HT-29 (cell line): Measurements from ENCODE around the gene SLC7A5. TPM values are rescaled to one million over a fixed set of nuclear protein-coding genes. Genes with fewer than 3 reads are reported as not detected.
"Not testable (repeated sequence)": the region's sequence is repeated elsewhere in the genome, so short reads cannot be mapped to it uniquely, and the experiment has no call there.

ENCODE experiments used
- DNase-seq: peaks from one replicate; pipeline ENCODE4 v3.0.0-alpha.2; 2015; ENCODE audit warnings: low spot score
- total RNA-seq: library from RNA; depleted of rRNA; stranded (reverse); fragments of >200 nt; shearing (Covaris generic); gene quantifications from 2 replicates; pipeline ENCODE4 v1.2.3, GENCODE V29; 2014

SLC7A5 gene
- total RNA-seq, 1 experiment from 2014 or later = 147 TPM

GRCh38 chr16:87861300-87862099 lies 7.8 kb downstream of the SLC7A5 start:
- not testable (repeated sequence) for DNase-seq

- peak; percentile 66 for DNase-seq
Measured at GRCh38 chr16:87860553-87861299, 8.6 kb downstream of the SLC7A5 start.

- peak; percentile 33 for DNase-seq
Measured at GRCh38 chr16:87858151-87858993, 10.9 kb downstream of the SLC7A5 start.

- peak; percentile 42 for DNase-seq
Measured at GRCh38 chr16:87856791-87857228, 12.5 kb downstream of the SLC7A5 start.

- DNase-seq = peak; percentile 72
Measured at GRCh38 chr16:87855852-87856715, 13.2 kb downstream of the SLC7A5 start.

GRCh38 chr16:87854907-87855683 lies 14.2 kb downstream of the SLC7A5 start:
- DNase-seq = no peak

- peak; percentile 67 for DNase-seq
Measured at GRCh38 chr16:87854053-87854906, 15.0 kb downstream of the SLC7A5 start.

GRCh38 chr16:87853411-87854052 lies 15.8 kb downstream of the SLC7A5 start:
- peak; percentile 90 for DNase-seq

- DNase-seq = no peak
Measured at GRCh38 chr16:87851601-87852000, 17.7 kb downstream of the SLC7A5 start.

- DNase-seq = no peak
Measured at GRCh38 chr16:87851141-87851587, 18.1 kb downstream of the SLC7A5 start.

GRCh38 chr16:87850009-87851006 lies 19.0 kb downstream of the SLC7A5 start:
- DNase-seq = peak; percentile 65

GRCh38 chr16:87849419-87850008 lies 19.8 kb downstream of the SLC7A5 start:
- no peak for DNase-seq

- no peak for DNase-seq
Measured at GRCh38 chr16:87848676-87849345, 20.5 kb downstream of the SLC7A5 start.

GRCh38 chr16:87847785-87848675 lies 21.3 kb downstream of the SLC7A5 start:
- no peak for DNase-seq

GRCh38 chr16:87847467-87847784 lies 21.9 kb downstream of the SLC7A5 start:
- no peak for DNase-seq
